OCI-LY3 (cell line): ENCODE results near the gene CIT.

Experiments used
- EZH2phosphoT487 ChIP-seq: fragments of 200-600 bp; shearing (Covaris generic); IDR thresholded peaks from 2 replicates; pipeline ENCODE4 v1.6.1; 2018; ENCODE audit warnings: antibody characterized with exemption, mixed run types, low read depth
- TF ChIP-seq, protein P1 (sequence below): fragments of 200-600, 300-600 bp; sonication (generic); IDR thresholded peaks from 2 replicates; pipeline ENCODE4 v1.5.1; 2014; ENCODE audit warnings: antibody characterized with exemption, low read length, low read depth

DNA sequence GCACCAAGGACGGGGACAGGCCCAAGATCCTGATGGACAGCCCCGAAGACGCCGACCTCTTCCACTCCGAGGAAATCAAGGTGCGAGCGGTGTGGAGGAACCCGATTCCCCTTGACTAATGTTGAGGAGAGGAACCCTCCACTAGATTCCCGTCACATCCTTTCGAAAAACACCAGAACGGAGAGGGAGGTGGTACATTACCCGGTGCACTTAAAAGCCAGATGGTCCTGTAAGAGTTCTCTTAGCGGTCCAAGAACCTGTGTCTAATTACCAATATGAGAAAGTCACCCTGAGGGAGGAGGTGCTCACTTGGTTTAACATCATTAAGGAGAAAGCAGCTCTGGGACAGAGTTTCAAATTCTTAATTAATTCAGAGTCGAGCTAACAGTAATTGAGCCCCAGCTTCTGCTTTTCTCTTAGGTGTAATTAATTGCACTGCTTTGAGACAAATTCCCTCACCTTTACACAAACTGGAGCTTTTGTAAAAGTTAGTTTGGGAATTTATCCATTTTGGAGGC is 208.7 kb downstream of the CIT start:
- TF ChIP-seq, protein P1, sequence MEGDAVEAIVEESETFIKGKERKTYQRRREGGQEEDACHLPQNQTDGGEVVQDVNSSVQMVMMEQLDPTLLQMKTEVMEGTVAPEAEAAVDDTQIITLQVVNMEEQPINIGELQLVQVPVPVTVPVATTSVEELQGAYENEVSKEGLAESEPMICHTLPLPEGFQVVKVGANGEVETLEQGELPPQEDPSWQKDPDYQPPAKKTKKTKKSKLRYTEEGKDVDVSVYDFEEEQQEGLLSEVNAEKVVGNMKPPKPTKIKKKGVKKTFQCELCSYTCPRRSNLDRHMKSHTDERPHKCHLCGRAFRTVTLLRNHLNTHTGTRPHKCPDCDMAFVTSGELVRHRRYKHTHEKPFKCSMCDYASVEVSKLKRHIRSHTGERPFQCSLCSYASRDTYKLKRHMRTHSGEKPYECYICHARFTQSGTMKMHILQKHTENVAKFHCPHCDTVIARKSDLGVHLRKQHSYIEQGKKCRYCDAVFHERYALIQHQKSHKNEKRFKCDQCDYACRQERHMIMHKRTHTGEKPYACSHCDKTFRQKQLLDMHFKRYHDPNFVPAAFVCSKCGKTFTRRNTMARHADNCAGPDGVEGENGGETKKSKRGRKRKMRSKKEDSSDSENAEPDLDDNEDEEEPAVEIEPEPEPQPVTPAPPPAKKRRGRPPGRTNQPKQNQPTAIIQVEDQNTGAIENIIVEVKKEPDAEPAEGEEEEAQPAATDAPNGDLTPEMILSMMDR, result no peak
- TF ChIP-seq EZH2phosphoT487, result no peak
